Inferior parietal cortex (tissue), 1 donor: Measurements from ENCODE around the gene PAGE3.

Experiments
- DNase-seq: peaks from one replicate; pipeline ENCODE4 v3.0.0-alpha.2; 2016; ENCODE audit errors: extremely low spot score

PAGE3 gene

GRCh38 chrX:55264816-55265215 lies at the start of gene PAGE3:
Gene PAGE3, minus strand, starts transcription at chrX:55264916. Its CDS starts 1,013 bp downstream, at chrX:55263903.
- DNase-seq, result no peak

GRCh38 chrX:55312655-55313054 lies 47.9 kb upstream of the PAGE3 start:
- no peak for DNase-seq

- DNase-seq, result no peak
These were observed 26.2 kb upstream of the PAGE3 start for GRCh38 chrX:55290963-55291362.

GRCh38 chrX:55279832-55280231 lies 15.1 kb upstream of the PAGE3 start:
- DNase-seq, result no peak

- no peak for DNase-seq
These were observed 3.9 kb downstream of the PAGE3 start for GRCh38 chrX:55260806-55261205.

- no peak for DNase-seq
These were observed 11.2 kb downstream of the PAGE3 start for GRCh38 chrX:55253528-55253927.

- DNase-seq, result no peak
These were observed 23.9 kb downstream of the PAGE3 start for GRCh38 chrX:55240788-55241340.

GRCh38 chrX:55220119-55220794 lies 44.5 kb downstream of the PAGE3 start, which contains the start of gene PAGE5:
Gene PAGE5, plus strand, starts transcription at chrX:55220346. Its CDS starts 1,037 bp downstream, at chrX:55221383.
- DNase-seq, result peak; percentile 1

- DNase-seq, result no peak
These were observed 51.3 kb downstream of the PAGE3 start for GRCh38 chrX:55213381-55213780.

- DNase-seq, result no peak
These were observed 53.6 kb downstream of the PAGE3 start for GRCh38 chrX:55210931-55211677.
